SH-SY5Y (cell line): ENCODE data around the gene OR2A5.

ENCODE experiments used
- GATA2 ChIP-seq: IDR thresholded peaks from 2 replicates; pipeline ENCODE4 v1.6.1; 2011; ENCODE audit warnings: mild to moderate bottlenecking, low read depth, low read length
- GATA3 ChIP-seq: IDR thresholded peaks from 2 replicates; pipeline ENCODE4 v1.6.1; 2011; ENCODE audit warnings: low read depth, mild to moderate bottlenecking, low read length, moderate library complexity

DNA sequence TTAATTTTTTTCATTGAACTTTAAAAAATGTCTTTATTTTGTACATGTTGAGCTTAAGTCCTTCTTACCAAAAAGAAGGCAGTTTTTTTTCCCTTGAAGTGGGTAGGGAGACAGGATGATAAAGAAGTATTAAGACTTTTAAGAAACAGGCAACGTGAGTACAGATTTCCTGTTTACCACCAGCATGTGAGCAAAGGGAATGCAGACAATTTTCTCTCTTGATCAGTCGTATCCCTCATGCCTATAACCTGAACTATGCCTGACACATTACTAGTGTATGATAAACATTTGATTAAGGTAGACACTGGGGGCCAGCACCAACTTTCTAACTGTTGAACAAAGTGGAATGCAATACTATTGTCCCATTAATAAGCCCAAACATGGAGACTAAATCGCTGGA lies 51.9 kb downstream of the OR2A5 start:
- TF ChIP-seq GATA3 = no peak
- no peak for TF ChIP-seq GATA2
